MM.1S (cell line): ENCODE data around the gene RUNX2.

ENCODE experiments used
- DNase-seq: peaks from one replicate; pipeline ENCODE4 v3.0.0-alpha.2; 2015
- H2AFZ ChIP-seq: fragments of 300-600 bp; sonication (generic); 2 replicates; pipeline ENCODE4 v1.6.0; 2016; ENCODE audit warnings: antibody characterized with exemption, low read length
- H3F3A ChIP-seq: fragments of 300-600 bp; sonication (generic); 2 replicates; pipeline ENCODE4 v1.6.1; 2016; ENCODE audit warnings: mild to moderate bottlenecking, antibody characterized with exemption, low read length, moderate library complexity, mixed read lengths; ENCODE audit not compliant: insufficient read depth
- H3K27ac ChIP-seq: fragments of 300-600 bp; sonication (generic); 2 replicates; pipeline ENCODE4 v1.5.1; 2016; ENCODE audit warnings: mild to moderate bottlenecking, low read length
- H3K27me3 ChIP-seq: fragments of 300-600 bp; sonication (generic); replicated peaks from 2 replicates; pipeline ENCODE4 v1.6.0; 2016; ENCODE audit warnings: low read length; ENCODE audit not compliant: insufficient read depth
- H3K36me3 ChIP-seq: fragments of 300-600 bp; sonication (generic); replicated peaks from 2 replicates; pipeline ENCODE4 v1.6.1; 2016; ENCODE audit warnings: mild to moderate bottlenecking, low read length, mixed read lengths; ENCODE audit not compliant: insufficient read depth
- H3K4me1 ChIP-seq: fragments of 300-600 bp; sonication (generic); 2 replicates; pipeline ENCODE4 v1.6.1; 2016; ENCODE audit warnings: low read length, mixed read lengths
- H3K4me2 ChIP-seq: fragments of 300-600 bp; sonication (generic); 2 replicates; pipeline ENCODE4 v1.6.0; 2016; ENCODE audit warnings: low read depth, low read length
- H3K4me3 ChIP-seq: fragments of 300-600 bp; sonication (generic); 2 replicates; pipeline ENCODE4 v1.5.1; 2016; ENCODE audit warnings: low read length, mixed read lengths
- H3K79me2 ChIP-seq: fragments of 300-600 bp; sonication (generic); 2 replicates; pipeline ENCODE4 v1.6.1; 2016; ENCODE audit warnings: mixed run types, low read length, mixed read lengths
- H3K9ac ChIP-seq: fragments of 300-600 bp; sonication (generic); 2 replicates; pipeline ENCODE4 v1.6.1; 2016; ENCODE audit warnings: low read length, mixed read lengths
- H3K9me2 ChIP-seq: fragments of 300-600 bp; sonication (generic); replicated peaks from 2 replicates; pipeline ENCODE4 v1.6.1; 2016; ENCODE audit warnings: mild to moderate bottlenecking, low read length, mixed read lengths; ENCODE audit not compliant: insufficient read depth
- H3K9me3 ChIP-seq: fragments of 300-600 bp; sonication (generic); replicated peaks from 2 replicates; pipeline ENCODE4 v1.6.1; 2016; ENCODE audit warnings: mild to moderate bottlenecking, low read length, mixed read lengths; ENCODE audit not compliant: insufficient read depth
- H4K20me1 ChIP-seq: fragments of 300-600 bp; sonication (generic); 2 replicates; pipeline ENCODE4 v1.6.1; 2016; ENCODE audit warnings: mild to moderate bottlenecking, low read length, moderate library complexity, mixed read lengths; ENCODE audit not compliant: insufficient read depth
- EZH2 ChIP-seq: fragments of 300-600 bp; sonication (generic); optimal IDR thresholded peaks from 2 replicates; pipeline ENCODE3; 2017; ENCODE audit warnings: low read depth, mild to moderate bottlenecking, antibody characterized with exemption, low read length, mixed read lengths
- EZH2phosphoT487 ChIP-seq: fragments of 300-600 bp; sonication (generic); IDR thresholded peaks from 2 replicates; pipeline ENCODE4 v1.6.1; 2018; ENCODE audit warnings: antibody characterized with exemption, low read length
- TF ChIP-seq, protein P1 (sequence below): fragments of 300-600 bp; sonication (generic); IDR thresholded peaks from 2 replicates; pipeline ENCODE4 v1.5.1; 2016; ENCODE audit warnings: antibody characterized with exemption, low read length, mixed read lengths

The RUNX2 gene

DNA sequence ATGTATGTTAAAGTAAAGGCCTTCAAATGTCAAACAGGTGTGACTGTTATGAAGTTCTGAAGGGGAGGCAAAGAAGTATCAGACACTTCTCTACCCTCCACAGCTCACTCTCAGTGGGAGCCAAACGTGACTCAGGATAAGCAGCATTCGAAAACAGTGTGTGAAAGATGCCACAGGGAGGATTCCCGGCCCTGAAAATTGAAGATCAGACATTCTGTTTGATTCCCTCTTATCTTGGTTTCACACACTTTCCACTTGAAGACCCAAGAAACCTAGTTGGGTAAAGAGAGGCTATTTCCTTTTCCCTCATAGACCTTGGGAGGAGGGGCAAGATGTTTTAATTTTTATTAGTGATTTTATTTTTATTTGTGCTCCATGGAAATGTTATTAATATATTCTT, 213.8 kb downstream of the RUNX2 start:
- Histone ChIP-seq H3K36me3 (peaks cover 3% of the 10 kb centered on the region; the same call in 1 of the 2 replicates), H3K9me2 (no peaks in the 10 kb centered on the region), H2AFZ (no peak overlapping the region), H3K9me3 (no peaks in the 10 kb centered on the region), H4K20me1 (no peaks in the 10 kb centered on the region), H3K4me3 (no peak overlapping the region), H3K27ac (no peak overlapping the region), H3K4me1 (no peaks in the 10 kb centered on the region), H3K79me2 (peaks cover 18% of the 10 kb centered on the region), H3K27me3 (no peaks in the 10 kb centered on the region), H3F3A (no peaks in the 10 kb centered on the region), H3K9ac (no peak overlapping the region), H3K4me2 (no peak overlapping the region)
- TF ChIP-seq, protein P1, sequence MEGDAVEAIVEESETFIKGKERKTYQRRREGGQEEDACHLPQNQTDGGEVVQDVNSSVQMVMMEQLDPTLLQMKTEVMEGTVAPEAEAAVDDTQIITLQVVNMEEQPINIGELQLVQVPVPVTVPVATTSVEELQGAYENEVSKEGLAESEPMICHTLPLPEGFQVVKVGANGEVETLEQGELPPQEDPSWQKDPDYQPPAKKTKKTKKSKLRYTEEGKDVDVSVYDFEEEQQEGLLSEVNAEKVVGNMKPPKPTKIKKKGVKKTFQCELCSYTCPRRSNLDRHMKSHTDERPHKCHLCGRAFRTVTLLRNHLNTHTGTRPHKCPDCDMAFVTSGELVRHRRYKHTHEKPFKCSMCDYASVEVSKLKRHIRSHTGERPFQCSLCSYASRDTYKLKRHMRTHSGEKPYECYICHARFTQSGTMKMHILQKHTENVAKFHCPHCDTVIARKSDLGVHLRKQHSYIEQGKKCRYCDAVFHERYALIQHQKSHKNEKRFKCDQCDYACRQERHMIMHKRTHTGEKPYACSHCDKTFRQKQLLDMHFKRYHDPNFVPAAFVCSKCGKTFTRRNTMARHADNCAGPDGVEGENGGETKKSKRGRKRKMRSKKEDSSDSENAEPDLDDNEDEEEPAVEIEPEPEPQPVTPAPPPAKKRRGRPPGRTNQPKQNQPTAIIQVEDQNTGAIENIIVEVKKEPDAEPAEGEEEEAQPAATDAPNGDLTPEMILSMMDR = no peak
- no peak for TF ChIP-seq EZH2phosphoT487
- no peak for TF ChIP-seq EZH2
- DNase-seq = no peak

DNA sequence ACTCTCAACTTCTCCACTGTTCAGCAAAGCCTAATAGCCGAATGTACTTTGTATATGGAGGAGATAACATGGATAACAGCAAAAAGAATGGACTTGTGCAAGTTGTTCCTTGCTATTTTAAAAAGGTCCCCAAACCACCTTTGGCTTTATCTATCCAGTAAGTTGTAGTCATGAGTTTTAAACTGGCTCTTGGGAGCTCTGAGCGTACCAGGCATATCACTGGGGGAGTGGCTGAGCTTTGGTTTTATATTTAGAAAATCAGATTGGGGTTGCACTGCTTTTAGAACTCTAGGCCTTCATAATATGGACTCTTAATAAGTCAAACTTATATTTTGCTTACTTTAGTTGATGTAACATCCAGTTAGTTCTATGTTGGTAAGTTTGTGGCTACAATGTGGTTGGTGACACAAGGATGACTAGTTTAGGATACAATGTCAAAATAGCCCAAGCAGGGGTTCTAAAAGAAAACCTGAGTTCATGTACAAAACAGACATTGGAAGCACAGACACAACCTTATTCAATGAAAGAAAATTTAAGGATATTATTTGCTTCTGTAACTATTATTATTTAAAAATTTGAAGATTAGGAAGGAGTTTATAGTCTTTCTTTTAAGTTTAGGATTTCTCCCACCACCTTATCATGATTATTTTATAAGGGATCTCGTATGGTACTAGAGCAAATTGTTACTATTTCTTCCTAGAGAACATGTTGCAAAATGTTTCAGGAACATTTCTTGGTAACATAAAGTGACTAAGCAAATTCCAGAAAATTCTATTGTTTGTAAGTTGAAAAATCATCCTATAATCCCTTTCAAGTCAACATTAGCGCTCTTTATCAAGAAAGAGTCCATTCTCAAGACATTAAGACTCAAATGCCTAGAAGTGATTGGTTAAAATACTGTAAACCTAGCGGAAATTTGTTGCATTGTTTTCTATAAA, 215.4 kb downstream of the RUNX2 start:
- no peak overlapping the region for H3K9ac ChIP-seq
- no peak for DNase-seq

DNA sequence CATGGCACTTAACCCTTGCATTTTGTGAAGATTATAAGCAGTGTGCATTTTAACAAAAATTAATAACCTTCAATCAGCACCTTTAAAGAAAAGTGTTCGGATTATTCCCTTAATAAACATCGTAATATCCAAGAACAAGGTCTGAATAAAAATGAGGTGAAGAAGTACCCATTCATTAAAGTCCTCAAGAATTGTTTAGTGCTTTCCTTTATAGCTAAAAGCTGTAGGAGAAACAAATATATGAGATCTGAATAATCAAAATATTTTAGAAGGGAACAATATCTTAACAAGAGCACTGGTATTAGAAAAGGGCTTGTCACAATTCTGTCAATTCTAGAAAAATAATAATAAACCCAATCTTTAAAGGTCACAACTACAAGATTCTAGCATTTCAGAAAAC, 217.3 kb downstream of the RUNX2 start:
- DNase-seq = no peak
- no peaks in the 10 kb centered on the region for H3K27me3 ChIP-seq
- H3K9me2 ChIP-seq = no peaks in the 10 kb centered on the region
- peaks cover 4% of the 10 kb centered on the region; the same call in 1 of the 2 replicates for H3K36me3 ChIP-seq
- peaks cover 19% of the 10 kb centered on the region for H3K79me2 ChIP-seq
- H3K4me1 ChIP-seq = peaks cover 9% of the 10 kb centered on the region
- TF ChIP-seq, protein P1 = no peak
- TF ChIP-seq EZH2phosphoT487 = no peak
- no peak for TF ChIP-seq EZH2
- no peak overlapping the region for H3K9ac ChIP-seq
- H4K20me1 ChIP-seq = no peaks in the 10 kb centered on the region
- H3K4me2 ChIP-seq = no peak overlapping the region
- no peaks in the 10 kb centered on the region for H3F3A ChIP-seq
- no peak overlapping the region for H3K4me3 ChIP-seq
- H3K9me3 ChIP-seq = no peaks in the 10 kb centered on the region
- H2AFZ ChIP-seq = no peak overlapping the region
- H3K27ac ChIP-seq = no peak overlapping the region

More for the DNA sequence above, 215.4 kb downstream of the RUNX2 start:
- Histone ChIP-seq H3K27ac (no peak overlapping the region), H3K79me2 (peaks cover 18% of the 10 kb centered on the region), H3K4me2 (no peak overlapping the region), H3K4me3 (no peak overlapping the region), H3K27me3 (no peaks in the 10 kb centered on the region), H3K9me2 (no peaks in the 10 kb centered on the region), H3K9me3 (no peaks in the 10 kb centered on the region), H2AFZ (no peak overlapping the region), H4K20me1 (no peaks in the 10 kb centered on the region), H3K4me1 (peaks cover 5% of the 10 kb centered on the region), H3F3A (no peaks in the 10 kb centered on the region), H3K36me3 (peaks cover 4% of the 10 kb centered on the region; the same call in 1 of the 2 replicates)
- TF ChIP-seq EZH2phosphoT487 = no peak
- TF ChIP-seq, protein P1 = no peak
- TF ChIP-seq EZH2 = no peak
